Neuronal stem cell (in vitro differentiated cells): ENCODE results near the gene PBXIP1.

Experiments used
- DNase-seq: peaks from one replicate; pipeline ENCODE4 v3.0.0-alpha.2; 2013; ENCODE audit warnings: low spot score
- H2AFZ ChIP-seq: one replicate; pipeline ENCODE4 v1.6.1; 2013; ENCODE audit warnings: mild to moderate bottlenecking, low read length, inconsistent platforms
- H2AK5ac ChIP-seq: 2 replicates; pipeline ENCODE4 v1.6.1; 2013; ENCODE audit warnings: low read depth, mild to moderate bottlenecking, inconsistent platforms, low read length, moderate library complexity, mixed read lengths
- H2BK120ac ChIP-seq: 2 replicates; pipeline ENCODE4 v1.6.1; 2013; ENCODE audit warnings: low read depth, mild to moderate bottlenecking, inconsistent platforms, low read length, moderate library complexity, mixed read lengths
- H2BK12ac ChIP-seq: one replicate; pipeline ENCODE4 v1.6.1; 2013; ENCODE audit warnings: low read length, inconsistent platforms
- H2BK15ac ChIP-seq: 2 replicates; pipeline ENCODE4 v1.6.1; 2013; ENCODE audit warnings: mild to moderate bottlenecking, low read length, inconsistent platforms, mixed read lengths
- H2BK5ac ChIP-seq: one replicate; pipeline ENCODE4 v1.6.1; 2013; ENCODE audit warnings: inconsistent platforms, mild to moderate bottlenecking, low read length, moderate library complexity
- H3K14ac ChIP-seq: one replicate; pipeline ENCODE4 v1.6.1; 2013; ENCODE audit warnings: low read length, inconsistent platforms
- H3K18ac ChIP-seq: 2 replicates; pipeline ENCODE4 v1.6.1; 2013; ENCODE audit warnings: low read length, inconsistent platforms
- H3K23ac ChIP-seq: 2 replicates; pipeline ENCODE4 v1.6.1; 2013; ENCODE audit warnings: low read depth, mild to moderate bottlenecking, mixed read lengths, low read length, inconsistent platforms; ENCODE audit not compliant: poor library complexity
- H3K27ac ChIP-seq: replicated peaks from 3 replicates; pipeline ENCODE4 v1.5.1; 2013; ENCODE audit warnings: low read length, inconsistent platforms
- H3K27me3 ChIP-seq, 3 experiments: 2 replicates each; pipeline ENCODE4 v1.6.1; 2013; ENCODE audit warnings: low read length in 3 of 3, mild to moderate bottlenecking in 2 of 3, inconsistent platforms in 1 of 3, low read depth in 1 of 3, mixed read lengths in 1 of 3, moderate library complexity in 1 of 3; ENCODE audit not compliant: control insufficient read depth in 3 of 3, insufficient read depth in 3 of 3
- H3K36me3 ChIP-seq, 2 donors: replicated peaks in 1 of 2; 2 replicates each; pipeline ENCODE4 v1.6.1; 2013; ENCODE audit warnings: low read length in 2 of 2; ENCODE audit not compliant: control insufficient read depth in 2 of 2, insufficient read depth in 2 of 2
- H3K4ac ChIP-seq: 2 replicates; pipeline ENCODE4 v1.6.1; 2013; ENCODE audit warnings: inconsistent platforms, mild to moderate bottlenecking, low read length, moderate library complexity
- H3K4me1 ChIP-seq, 2 donors: 1 replicate in 1 of 2; 2 replicates in 1 of 2; pipeline ENCODE4 v1.6.1; 2013; ENCODE audit warnings: low read length in 2 of 2, low read depth in 1 of 2; ENCODE audit not compliant: control insufficient read depth in 2 of 2, insufficient read depth in 1 of 2
- H3K4me2 ChIP-seq: one replicate; pipeline ENCODE4 v1.6.1; 2013; ENCODE audit warnings: mild to moderate bottlenecking, low read length, inconsistent platforms; ENCODE audit not compliant: insufficient read depth, poor library complexity, severe bottlenecking
- H3K4me3 ChIP-seq, 2 donors: 2 replicates each; pipeline ENCODE4 v1.5.1; 2013; ENCODE audit warnings: low read length in 2 of 2, mild to moderate bottlenecking in 2 of 2, inconsistent platforms in 1 of 2, moderate library complexity in 1 of 2
- H3K79me1 ChIP-seq: one replicate; pipeline ENCODE4 v1.6.1; 2013; ENCODE audit warnings: low read depth, mild to moderate bottlenecking, inconsistent platforms, low read length, moderate library complexity
- H3K9ac ChIP-seq: one replicate; pipeline ENCODE4 v1.6.1; 2013; ENCODE audit warnings: mild to moderate bottlenecking, low read depth, low read length, inconsistent platforms; ENCODE audit not compliant: poor library complexity
- H3K9me3 ChIP-seq, 2 donors: replicated peaks in 1 of 2; 2 replicates each; pipeline versions ENCODE3 to v1.6.1; 2013; ENCODE audit warnings: low read length in 2 of 2, mild to moderate bottlenecking in 2 of 2, inconsistent platforms in 1 of 2, low read depth in 1 of 2, mixed read lengths in 1 of 2, moderate library complexity in 1 of 2; ENCODE audit not compliant: control insufficient read depth in 2 of 2, insufficient read depth in 1 of 2
- H4K8ac ChIP-seq: one replicate; pipeline ENCODE4 v1.6.1; 2013; ENCODE audit warnings: low read depth, mild to moderate bottlenecking, inconsistent platforms, low read length, moderate library complexity
- H4K91ac ChIP-seq: one replicate; pipeline ENCODE4 v1.6.1; 2013; ENCODE audit warnings: low read length, low read depth, mild to moderate bottlenecking, inconsistent platforms; ENCODE audit not compliant: poor library complexity
- WGBS, 2 donors: extraction: QIAGEN DNeasy Blood & Tissue Kit; methylation state at CpG; one replicate each; pipeline ENCODE4 v1.1.7; 2013; ENCODE audit warnings: missing lambda C conversion rate in 2 of 2, mixed read lengths in 1 of 2; ENCODE audit not compliant: insufficient read length in 2 of 2, insufficient replicate concordance in 1 of 2; ENCODE audit errors: extremely low coverage in 2 of 2; 5-methylcytosine and 5-hydroxymethylcytosine counted together

Gene PBXIP1

DNA sequence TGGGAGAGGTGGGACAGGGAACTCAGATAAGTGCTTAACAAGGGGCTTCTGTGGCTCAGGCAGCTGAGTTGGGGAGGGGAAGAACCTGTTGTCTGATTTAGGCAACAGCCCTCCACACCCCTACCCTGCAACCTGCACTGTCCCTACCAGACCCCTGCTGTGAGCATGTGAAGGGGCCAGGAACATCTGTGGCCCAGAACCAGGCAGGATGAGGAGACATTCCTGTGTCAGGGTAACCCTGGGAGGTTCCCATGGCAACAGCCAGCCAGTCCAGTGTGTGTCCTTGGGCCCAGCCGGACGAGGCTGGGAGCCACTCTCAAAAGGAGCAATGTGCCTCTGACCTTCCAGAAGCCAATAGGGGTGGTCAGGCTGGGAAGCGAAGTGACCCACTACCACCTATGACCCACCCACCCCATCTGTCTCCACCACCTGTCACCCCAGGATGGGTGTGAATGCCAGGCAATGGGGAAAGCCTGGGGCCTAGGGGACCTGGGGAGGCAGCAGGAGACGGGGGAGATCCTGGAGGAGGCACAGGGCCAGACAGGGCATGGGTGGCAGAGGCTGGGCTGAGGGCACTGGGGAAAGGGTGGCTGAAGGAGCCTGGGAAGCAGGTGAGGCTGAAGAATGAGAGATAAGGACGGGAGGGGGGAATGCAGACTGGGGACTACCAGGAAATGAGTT is 14.4 kb downstream of the PBXIP1 start:
- WGBS, 2 donors: no CpG with 5 or more reads among the region's 5 CpGs
- Histone ChIP-seq H3K79me1 (no peaks in the 10 kb centered on the region), H3K23ac (no peak overlapping the region), H3K27me3 (no peaks in the 10 kb centered on the region), H2AK5ac (peak overlapping the region; percentile 12), H3K4ac (no peak overlapping the region), H4K8ac (no peak overlapping the region), H3K14ac (no peak overlapping the region), H2BK5ac (no peak overlapping the region), H3K9me3 (no peaks in the 10 kb centered on the region), H3K4me1 (peaks cover 20 to 46% of the 10 kb centered on the region in 2 donors), H3K4me2 (no peak overlapping the region), H3K27ac (peak overlapping the region; percentile 9), H3K18ac (peak overlapping the region; percentile 56), H2BK15ac (no peak overlapping the region), H3K4me3 (peak overlapping the region in 1 of 2 donors; percentile 31), H2AFZ (no peak overlapping the region), H2BK120ac (no peak overlapping the region), H3K9ac (peak overlapping the region; percentile 6), H2BK12ac (no peak overlapping the region), H3K36me3 (peaks cover 17 to 21% of the 10 kb centered on the region in 2 donors), H4K91ac (no peak overlapping the region)
- DNase-seq: peak; percentile 56

DNA sequence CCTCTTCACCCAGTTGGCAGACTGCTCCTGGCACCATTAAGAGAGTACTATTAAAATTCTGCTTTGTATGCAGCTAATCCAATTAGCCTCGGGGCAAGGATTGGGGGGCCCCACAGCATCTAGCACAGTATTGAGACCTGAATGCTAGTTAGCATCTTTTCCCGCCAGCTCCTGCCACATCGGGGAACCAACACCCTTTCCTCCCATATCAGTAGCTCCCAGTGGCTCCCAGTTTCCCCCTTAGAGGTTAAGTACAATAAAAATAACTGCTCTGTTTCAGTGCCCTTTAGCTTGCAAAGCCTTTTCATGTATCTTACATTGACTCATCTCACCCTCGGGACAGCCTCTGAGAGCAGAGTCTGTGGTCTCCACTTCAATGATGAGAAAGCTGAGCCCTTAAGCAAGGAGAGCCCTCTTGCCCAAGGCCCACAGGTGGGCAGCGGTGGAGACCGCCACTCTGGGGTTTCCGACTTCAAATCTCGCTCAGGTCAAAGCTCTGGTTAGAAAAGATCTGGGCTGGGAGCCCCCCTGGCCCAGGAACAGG is 15.2 kb downstream of the PBXIP1 start:
- Histone ChIP-seq H4K8ac (no peak overlapping the region), H3K4me3 (no peak overlapping the region), H3K27ac (no peak overlapping the region), H2AFZ (no peak overlapping the region), H3K4me2 (no peak overlapping the region), H2AK5ac (peak overlapping the region; percentile 12), H3K18ac (peak overlapping the region; percentile 16), H3K27me3 (no peaks in the 10 kb centered on the region), H3K9ac (no peak overlapping the region), H3K14ac (no peak overlapping the region), H3K4ac (no peak overlapping the region), H2BK5ac (no peak overlapping the region), H3K23ac (no peak overlapping the region), H2BK15ac (no peak overlapping the region), H3K9me3 (peaks cover 0 to under 1% of the 10 kb centered on the region in 2 donors), H2BK120ac (no peak overlapping the region), H4K91ac (no peak overlapping the region), H3K79me1 (no peaks in the 10 kb centered on the region), H3K4me1 (peaks cover 24 to 46% of the 10 kb centered on the region in 2 donors), H2BK12ac (no peak overlapping the region), H3K36me3 (peaks cover 13 to 14% of the 10 kb centered on the region in 2 donors)
- no peak for DNase-seq
- WGBS, 2 donors: no CpG with 5 or more reads among the region's 8 CpGs

DNA sequence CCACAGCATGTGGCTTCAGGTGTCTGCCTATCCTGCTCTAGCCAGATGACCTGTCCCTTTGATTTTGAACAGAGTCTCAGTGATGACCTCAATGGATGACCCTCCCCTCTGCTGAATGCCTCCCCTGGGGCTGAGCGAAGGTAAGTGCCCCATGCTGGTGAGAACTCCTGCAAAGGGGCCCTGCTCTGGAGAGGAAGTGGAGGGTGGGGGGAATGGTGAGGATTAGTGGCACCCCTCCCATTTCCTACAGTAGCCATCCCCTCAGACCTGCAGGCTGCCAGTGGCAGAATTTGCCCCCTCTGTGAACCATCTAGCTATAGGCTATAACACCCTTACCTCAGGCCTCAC is 15.7 kb downstream of the PBXIP1 start:
- no peak overlapping the region for H2AFZ ChIP-seq
- peak overlapping the region; percentile 11 for H3K18ac ChIP-seq
- no peak for DNase-seq
- WGBS, 2 donors: no CpG with 5 or more reads among the region's 1 CpG
- no peak overlapping the region for H4K91ac ChIP-seq
- H2BK120ac ChIP-seq: no peak overlapping the region
- no peak overlapping the region for H3K23ac ChIP-seq
- H3K4ac ChIP-seq: peak overlapping the region; percentile 46
- peaks cover 8% of the 10 kb centered on the region in 2 donors for H3K36me3 ChIP-seq
- H3K4me1 ChIP-seq: peaks cover 25 to 46% of the 10 kb centered on the region in 2 donors
- H3K14ac ChIP-seq: no peak overlapping the region
- H3K9me3 ChIP-seq: peaks cover 0 to 2% of the 10 kb centered on the region in 2 donors
- H3K9ac ChIP-seq: no peak overlapping the region
- H3K27ac ChIP-seq: no peak overlapping the region
- H3K27me3 ChIP-seq: no peaks in the 10 kb centered on the region
- H3K79me1 ChIP-seq: no peaks in the 10 kb centered on the region
- no peak overlapping the region for H3K4me2 ChIP-seq
- H2BK12ac ChIP-seq: no peak overlapping the region
- H2AK5ac ChIP-seq: peak overlapping the region; percentile 66
- no peak overlapping the region for H4K8ac ChIP-seq
- no peak overlapping the region for H2BK5ac ChIP-seq
- no peak overlapping the region for H3K4me3 ChIP-seq
- H2BK15ac ChIP-seq: no peak overlapping the region

- H3K36me3 ChIP-seq: peaks cover 0 to 1% of the 10 kb centered on the region in 2 donors
- no peak overlapping the region for H3K4me3 ChIP-seq
- no peak overlapping the region for H3K4ac ChIP-seq
- no CpG with 5 or more reads among the region's 7 CpGs for WGBS, 2 donors
- DNase-seq: no peak
- no peak overlapping the region for H2BK120ac ChIP-seq
- H3K18ac ChIP-seq: no peak overlapping the region
- no peaks in the 10 kb centered on the region for H3K79me1 ChIP-seq
- no peak overlapping the region for H2BK15ac ChIP-seq
- H2AK5ac ChIP-seq: no peak overlapping the region
- peak overlapping the region; percentile 29 for H2BK5ac ChIP-seq
- no peak overlapping the region for H3K27ac ChIP-seq
- no peak overlapping the region for H4K8ac ChIP-seq
- H4K91ac ChIP-seq: no peak overlapping the region
- H3K23ac ChIP-seq: no peak overlapping the region
- no peak overlapping the region for H3K9ac ChIP-seq
- no peak overlapping the region for H3K4me2 ChIP-seq
- no peaks in the 10 kb centered on the region for H3K27me3 ChIP-seq
- H2AFZ ChIP-seq: no peak overlapping the region
- peaks cover 25 to 37% of the 10 kb centered on the region in 2 donors for H3K4me1 ChIP-seq
- peak overlapping the region; percentile 4 for H2BK12ac ChIP-seq
- peaks cover 0 to 2% of the 10 kb centered on the region in 2 donors for H3K9me3 ChIP-seq
- no peak overlapping the region for H3K14ac ChIP-seq
Measured at GRCh38 chr1:154938604-154939399, 17.1 kb downstream of the PBXIP1 start.
